ENCODE measurements around the gene NSUN6. TPM values are rescaled to one million over a fixed set of nuclear protein-coding genes. Genes with fewer than 3 reads are reported as not detected.

Gene NSUN6
- total and polyA plus RNA-seq, 7 donors, result 3.0 to 7.0 (median 4.0) TPM

DNA sequence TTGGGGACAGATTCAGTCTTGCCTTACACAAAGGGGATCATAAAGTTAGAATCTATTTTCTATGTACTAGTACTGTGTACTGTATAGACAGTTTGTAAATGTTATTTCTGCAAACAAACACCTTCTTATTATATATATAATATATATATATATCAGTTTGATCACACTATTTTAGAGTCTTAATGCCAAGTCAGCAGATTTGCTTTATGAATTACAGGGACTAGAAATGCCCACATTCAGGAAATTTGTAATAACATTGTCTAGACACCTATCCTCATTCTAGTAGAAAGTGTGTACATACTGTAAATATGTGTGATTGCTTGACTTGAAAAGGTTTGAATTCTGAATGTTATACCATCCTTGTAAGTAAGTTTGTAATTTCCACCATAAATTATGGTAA lies 111.2 kb downstream of the NSUN6 start:
- Histone ChIP-seq H3K4me1 (no peaks in the 10 kb centered on the region), H3K27me3 (ENCODE audit: insufficient read depth in 3 of 3, low read length in 2 of 3) (no peaks in the 10 kb centered on the region), H3K9me3 (no peaks in the 10 kb centered on the region), H3K36me3 (ENCODE audit: insufficient read depth in 1 of 2, low read depth in 1 of 2) (peaks cover 0 to 50% of the 10 kb centered on the region in 2 donors), H3K4me3 (no peak overlapping the region), H3K27ac (no peak overlapping the region)
- ATAC-seq, result no peak
- intact Hi-C loops (cut with DNase I), result no loop called here
- TF ChIP-seq, protein P1, sequence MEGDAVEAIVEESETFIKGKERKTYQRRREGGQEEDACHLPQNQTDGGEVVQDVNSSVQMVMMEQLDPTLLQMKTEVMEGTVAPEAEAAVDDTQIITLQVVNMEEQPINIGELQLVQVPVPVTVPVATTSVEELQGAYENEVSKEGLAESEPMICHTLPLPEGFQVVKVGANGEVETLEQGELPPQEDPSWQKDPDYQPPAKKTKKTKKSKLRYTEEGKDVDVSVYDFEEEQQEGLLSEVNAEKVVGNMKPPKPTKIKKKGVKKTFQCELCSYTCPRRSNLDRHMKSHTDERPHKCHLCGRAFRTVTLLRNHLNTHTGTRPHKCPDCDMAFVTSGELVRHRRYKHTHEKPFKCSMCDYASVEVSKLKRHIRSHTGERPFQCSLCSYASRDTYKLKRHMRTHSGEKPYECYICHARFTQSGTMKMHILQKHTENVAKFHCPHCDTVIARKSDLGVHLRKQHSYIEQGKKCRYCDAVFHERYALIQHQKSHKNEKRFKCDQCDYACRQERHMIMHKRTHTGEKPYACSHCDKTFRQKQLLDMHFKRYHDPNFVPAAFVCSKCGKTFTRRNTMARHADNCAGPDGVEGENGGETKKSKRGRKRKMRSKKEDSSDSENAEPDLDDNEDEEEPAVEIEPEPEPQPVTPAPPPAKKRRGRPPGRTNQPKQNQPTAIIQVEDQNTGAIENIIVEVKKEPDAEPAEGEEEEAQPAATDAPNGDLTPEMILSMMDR (IDR thresholded peaks at IDR 0.05), result no peak
- DNase-seq, result no peak

DNA sequence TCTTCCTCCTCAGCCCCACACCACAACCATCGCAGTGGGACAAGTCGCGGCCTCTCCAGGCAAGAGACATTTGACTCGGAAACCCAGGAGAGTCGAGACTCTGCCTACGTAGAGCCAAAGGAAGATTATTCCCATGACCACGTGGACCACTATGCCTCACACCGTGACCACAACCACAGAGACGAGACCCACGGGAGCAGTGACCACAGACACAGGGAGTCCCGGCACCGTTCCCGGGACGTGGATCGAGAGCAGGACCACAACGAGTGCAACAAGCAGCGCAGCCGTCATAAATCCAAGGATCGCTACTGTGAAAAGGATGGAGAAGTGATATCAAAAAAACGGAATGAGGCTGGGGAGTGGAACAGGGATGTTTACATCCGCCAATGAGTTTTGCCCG lies 112.1 kb downstream of the NSUN6 start:
- Histone ChIP-seq H3K4me3 (no peak overlapping the region), H3K4me1 (no peaks in the 10 kb centered on the region), H3K36me3 (ENCODE audit: insufficient read depth in 1 of 2, low read depth in 1 of 2) (peaks cover 0 to 45% of the 10 kb centered on the region in 2 donors), H3K27ac (no peak overlapping the region), H3K27me3 (ENCODE audit: insufficient read depth in 3 of 3, low read length in 2 of 3) (no peaks in the 10 kb centered on the region), H3K9me3 (no peaks in the 10 kb centered on the region)
- WGBS, 3 donors, result 89 to 94% (median 90%) methylated on average over 22 of the region's 22 CpGs
- intact Hi-C loops (cut with DNase I), result no loop called here
- DNase-seq, result no peak
- ATAC-seq, result no peak
- TF ChIP-seq, protein P1 (IDR thresholded peaks at IDR 0.05), result no peak

DNA sequence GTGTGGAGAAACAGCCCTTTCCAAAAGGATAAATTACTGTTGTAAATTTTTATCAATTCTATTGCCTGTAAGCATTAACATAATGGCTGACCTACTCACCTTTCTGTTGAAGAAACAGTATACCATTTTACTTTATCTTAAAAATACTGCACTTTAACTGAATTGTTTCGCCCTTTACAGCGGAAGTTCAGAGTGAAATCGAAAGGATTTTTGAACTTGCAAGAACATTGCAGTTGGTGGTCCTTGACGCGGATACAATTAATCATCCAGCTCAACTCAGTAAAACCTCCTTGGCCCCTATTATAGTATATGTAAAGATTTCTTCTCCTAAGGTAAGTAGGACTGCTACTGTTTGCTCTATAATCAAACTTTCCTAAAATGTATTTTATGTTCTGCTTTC lies 117.5 kb downstream of the NSUN6 start:
- 73 to 76% (median 74%) methylated on average over 5 of the region's 5 CpGs for WGBS, 3 donors
- TF ChIP-seq, protein P1 (IDR thresholded peaks at IDR 0.05), result no peak
- no peak for DNase-seq
- no peak for ATAC-seq
- H3K4me3 ChIP-seq, result no peak overlapping the region
- H3K9me3 ChIP-seq, result no peaks in the 10 kb centered on the region
- H3K27me3 ChIP-seq (ENCODE audit: insufficient read depth in 3 of 3, low read length in 2 of 3), result no peaks in the 10 kb centered on the region
- peaks cover 0 to 12% of the 10 kb centered on the region in 2 donors for H3K36me3 ChIP-seq (ENCODE audit: insufficient read depth in 1 of 2, low read depth in 1 of 2)
- no peak overlapping the region for H3K27ac ChIP-seq
- H3K4me1 ChIP-seq, result no peaks in the 10 kb centered on the region
- intact Hi-C loops (cut with DNase I), result no loop called here

DNA sequence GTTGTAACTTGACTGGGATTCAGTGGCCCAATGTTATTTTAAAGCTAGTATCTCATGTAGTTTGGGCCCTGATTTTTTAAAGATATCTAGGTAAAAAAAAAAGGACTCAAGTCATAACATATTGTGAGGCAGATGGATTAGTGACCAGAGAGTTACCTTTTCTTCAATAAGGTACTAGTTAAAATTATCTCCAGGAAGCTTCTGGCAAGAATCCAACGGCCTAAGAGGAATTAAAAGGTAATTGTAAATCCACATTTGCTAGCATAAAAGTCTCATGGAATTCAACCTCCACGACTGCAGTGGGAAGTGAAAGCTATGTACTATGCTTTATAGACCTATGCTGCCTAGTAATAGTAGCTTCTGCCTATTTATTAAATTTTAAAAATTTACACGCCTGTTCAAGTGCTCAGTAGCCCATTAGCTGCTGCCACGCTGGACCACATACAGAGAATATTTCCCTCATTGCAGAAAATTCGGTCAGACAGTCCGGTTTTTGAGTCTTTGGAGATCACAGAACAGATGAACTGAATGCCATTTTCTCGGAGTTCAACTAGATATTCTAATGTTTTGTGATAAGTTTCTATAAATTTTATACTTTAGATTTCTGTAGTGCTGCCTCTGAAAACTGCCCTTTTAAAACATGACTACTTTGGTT lies 118.4 kb downstream of the NSUN6 start:
- intact Hi-C loops (cut with DNase I), result no loop called here
- Histone ChIP-seq H3K9me3 (no peaks in the 10 kb centered on the region), H3K27ac (no peak overlapping the region), H3K4me1 (no peaks in the 10 kb centered on the region), H3K27me3 (ENCODE audit: insufficient read depth in 3 of 3, low read length in 2 of 3) (no peaks in the 10 kb centered on the region), H3K36me3 (ENCODE audit: insufficient read depth in 1 of 2, low read depth in 1 of 2) (peaks cover 0 to 3% of the 10 kb centered on the region in 2 donors), H3K4me3 (no peak overlapping the region)
- 56 to 70% (median 63%) methylated on average over 7 of the region's 7 CpGs for WGBS, 3 donors
- ATAC-seq (no peak), DNase-seq (no peak)
- TF ChIP-seq, protein P1 (IDR thresholded peaks at IDR 0.05), result no peak

DNA sequence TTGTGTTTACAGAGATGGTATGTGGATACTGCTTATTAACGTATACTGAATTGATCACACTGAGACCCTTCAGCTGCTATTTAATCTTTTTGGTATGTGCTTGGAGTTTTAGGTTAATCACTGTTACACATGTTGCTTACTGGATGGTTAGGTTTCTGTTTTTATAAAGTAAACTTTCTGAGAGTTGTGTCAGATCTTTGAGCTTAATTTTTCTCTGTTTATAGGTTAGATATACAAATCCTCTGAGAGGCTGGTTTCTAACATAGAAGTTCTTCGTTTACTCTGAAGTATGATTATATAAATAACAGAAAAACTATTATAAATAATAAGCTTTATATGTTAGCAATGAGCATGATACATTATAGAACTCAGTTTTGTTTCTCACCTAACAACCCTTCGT lies 123.1 kb downstream of the NSUN6 start:
- H3K27me3 ChIP-seq (ENCODE audit: insufficient read depth in 3 of 3, low read length in 2 of 3), result no peaks in the 10 kb centered on the region
- no peaks in the 10 kb centered on the region for H3K36me3 ChIP-seq (ENCODE audit: insufficient read depth in 1 of 2, low read depth in 1 of 2)
- intact Hi-C loops (cut with DNase I), result no loop called here
- no peak overlapping the region for H3K27ac ChIP-seq
- H3K9me3 ChIP-seq, result no peaks in the 10 kb centered on the region
- no peaks in the 10 kb centered on the region for H3K4me1 ChIP-seq
- ATAC-seq (no peak), DNase-seq (no peak)
- H3K4me3 ChIP-seq, result no peak overlapping the region
- 76 to 82% (median 78%) methylated on average over 3 of the region's 3 CpGs for WGBS, 3 donors
- TF ChIP-seq, protein P1 (IDR thresholded peaks at IDR 0.05), result no peak
